ENCODE data around the gene PVRIG. TPM values are rescaled to one million over a fixed set of nuclear protein-coding genes. Genes with fewer than 3 reads are reported as not detected.
"Not testable (repeated sequence)": the region's sequence is repeated elsewhere in the genome, so short reads cannot be mapped to it uniquely, and the experiment has no call there.

PVRIG gene
- total RNA-seq, 1 donor from 2014 or later = not detected

DNA sequence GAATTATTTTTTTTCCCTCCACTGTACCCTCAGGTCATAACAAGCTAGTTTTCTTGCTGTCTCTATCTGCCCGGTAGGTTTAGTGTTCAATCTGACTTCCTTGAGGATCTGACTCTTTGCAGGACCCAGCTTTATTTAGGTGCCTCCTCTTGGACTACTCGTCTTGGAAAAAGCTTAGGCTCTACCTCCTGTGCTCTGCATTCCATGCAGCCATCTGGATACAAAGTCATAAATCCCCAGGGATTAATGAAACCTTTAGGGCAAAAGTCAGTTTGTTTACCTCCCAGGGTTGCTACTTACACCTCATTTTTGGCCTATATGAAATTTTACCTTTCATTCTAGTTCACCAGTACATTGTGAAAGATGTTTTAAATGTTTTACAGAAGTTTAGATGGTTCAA is 34.0 kb upstream of the PVRIG start:
- TF ChIP-seq, protein P1, sequence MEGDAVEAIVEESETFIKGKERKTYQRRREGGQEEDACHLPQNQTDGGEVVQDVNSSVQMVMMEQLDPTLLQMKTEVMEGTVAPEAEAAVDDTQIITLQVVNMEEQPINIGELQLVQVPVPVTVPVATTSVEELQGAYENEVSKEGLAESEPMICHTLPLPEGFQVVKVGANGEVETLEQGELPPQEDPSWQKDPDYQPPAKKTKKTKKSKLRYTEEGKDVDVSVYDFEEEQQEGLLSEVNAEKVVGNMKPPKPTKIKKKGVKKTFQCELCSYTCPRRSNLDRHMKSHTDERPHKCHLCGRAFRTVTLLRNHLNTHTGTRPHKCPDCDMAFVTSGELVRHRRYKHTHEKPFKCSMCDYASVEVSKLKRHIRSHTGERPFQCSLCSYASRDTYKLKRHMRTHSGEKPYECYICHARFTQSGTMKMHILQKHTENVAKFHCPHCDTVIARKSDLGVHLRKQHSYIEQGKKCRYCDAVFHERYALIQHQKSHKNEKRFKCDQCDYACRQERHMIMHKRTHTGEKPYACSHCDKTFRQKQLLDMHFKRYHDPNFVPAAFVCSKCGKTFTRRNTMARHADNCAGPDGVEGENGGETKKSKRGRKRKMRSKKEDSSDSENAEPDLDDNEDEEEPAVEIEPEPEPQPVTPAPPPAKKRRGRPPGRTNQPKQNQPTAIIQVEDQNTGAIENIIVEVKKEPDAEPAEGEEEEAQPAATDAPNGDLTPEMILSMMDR (IDR thresholded peaks at IDR 0.05; ENCODE audit: insufficient read depth, low read length, poor library complexity, severe bottlenecking) = no peak
- Histone ChIP-seq H3K27me3 (ENCODE audit: control insufficient read depth, insufficient read depth, low read length) (no peaks in the 10 kb centered on the region), H3K36me3 (ENCODE audit: control insufficient read depth, insufficient read depth, low read length) (no peaks in the 10 kb centered on the region), H3K4me3 (ENCODE audit: low read depth, low read length) (no peak overlapping the region)
- no peak for DNase-seq (ENCODE audit: low read depth)

DNA sequence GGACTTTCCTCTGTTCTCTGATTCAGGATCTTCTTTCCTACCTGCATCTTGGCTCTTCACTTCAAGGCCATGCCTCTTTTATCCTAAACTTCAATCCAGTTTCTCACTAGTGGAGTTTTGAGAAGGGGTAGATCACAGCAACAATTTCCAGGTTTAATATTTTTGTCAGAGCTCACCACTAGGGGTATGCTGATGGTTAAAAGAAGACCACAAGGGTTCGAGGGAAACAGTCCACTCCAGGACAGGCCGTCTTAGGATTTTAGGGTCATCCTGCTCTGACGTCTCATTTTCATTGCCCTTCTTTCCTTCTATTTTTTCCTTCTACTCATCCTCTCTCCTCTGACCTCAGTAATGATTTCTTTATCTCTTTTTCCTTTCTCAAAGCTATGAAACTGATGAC is 30.7 kb upstream of the PVRIG start:
- H3K4me3 ChIP-seq (ENCODE audit: low read depth, low read length) = no peak overlapping the region
- TF ChIP-seq, protein P1 (IDR thresholded peaks at IDR 0.05; ENCODE audit: insufficient read depth, low read length, poor library complexity, severe bottlenecking) = no peak
- no peaks in the 10 kb centered on the region for H3K27me3 ChIP-seq (ENCODE audit: control insufficient read depth, insufficient read depth, low read length)
- DNase-seq (ENCODE audit: low read depth) = no peak
- no peaks in the 10 kb centered on the region for H3K36me3 ChIP-seq (ENCODE audit: control insufficient read depth, insufficient read depth, low read length)

DNA sequence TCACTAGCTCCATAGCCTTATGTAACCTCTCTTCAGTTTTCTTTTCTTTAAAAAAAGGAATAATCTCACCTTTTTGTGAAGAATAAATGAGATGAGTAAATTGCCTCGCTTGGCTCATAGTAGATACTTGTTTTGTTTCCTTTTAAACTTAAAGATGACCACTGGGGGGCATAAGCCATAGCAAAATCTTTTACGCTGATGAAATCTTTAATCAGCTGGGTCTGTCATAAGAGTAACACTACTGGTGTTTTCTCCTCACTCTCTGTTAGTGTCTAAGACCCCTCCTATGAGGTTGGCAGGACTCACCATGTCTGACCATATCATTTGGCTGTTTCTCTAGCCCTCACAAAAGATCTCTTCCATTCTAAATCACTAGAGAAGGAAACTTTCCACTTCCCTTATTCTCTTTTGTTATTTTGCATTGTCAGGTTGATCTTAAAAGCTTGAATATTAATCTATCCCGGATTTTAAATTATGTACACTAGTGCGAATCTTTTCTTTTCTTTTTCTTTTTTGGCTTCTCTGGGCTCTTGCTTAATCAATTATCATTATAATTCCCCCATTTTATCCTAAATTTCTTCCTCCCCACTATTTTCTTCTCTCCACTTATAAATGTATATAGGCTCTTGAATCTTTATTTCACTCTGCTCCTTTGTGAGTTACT is 29.6 kb upstream of the PVRIG start:
- H3K36me3 ChIP-seq (ENCODE audit: control insufficient read depth, insufficient read depth, low read length) = no peaks in the 10 kb centered on the region
- DNase-seq (ENCODE audit: low read depth) = no peak
- TF ChIP-seq, protein P1 (IDR thresholded peaks at IDR 0.05; ENCODE audit: insufficient read depth, low read length, poor library complexity, severe bottlenecking) = no peak
- H3K4me3 ChIP-seq (ENCODE audit: low read depth, low read length) = no peak overlapping the region
- no peaks in the 10 kb centered on the region for H3K27me3 ChIP-seq (ENCODE audit: control insufficient read depth, insufficient read depth, low read length)

DNA sequence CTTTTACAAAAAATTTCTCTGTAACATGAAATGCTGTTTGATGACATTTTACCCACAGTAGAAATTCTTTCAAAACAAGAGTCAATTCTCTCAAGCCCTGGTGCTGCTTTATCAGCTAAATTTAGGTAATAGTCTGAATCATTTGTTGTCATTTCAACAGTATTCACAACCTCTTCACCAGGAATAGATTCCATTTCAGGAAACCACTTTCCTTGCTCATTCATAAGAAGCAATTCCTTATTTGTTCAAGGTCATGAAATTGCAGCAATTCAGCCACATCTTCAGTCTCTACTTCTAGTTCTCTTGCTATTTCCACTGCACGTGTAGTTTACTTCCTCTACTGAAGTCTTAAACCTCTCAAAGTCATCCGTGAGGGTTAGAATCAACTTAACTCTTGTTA is 28.0 kb upstream of the PVRIG start:
- no peak overlapping the region for H3K4me3 ChIP-seq (ENCODE audit: low read depth, low read length)
- H3K36me3 ChIP-seq (ENCODE audit: control insufficient read depth, insufficient read depth, low read length) = no peaks in the 10 kb centered on the region
- no peak for DNase-seq (ENCODE audit: low read depth)
- TF ChIP-seq, protein P1 (IDR thresholded peaks at IDR 0.05; ENCODE audit: insufficient read depth, low read length, poor library complexity, severe bottlenecking) = no peak
- no peaks in the 10 kb centered on the region for H3K27me3 ChIP-seq (ENCODE audit: control insufficient read depth, insufficient read depth, low read length)

DNA sequence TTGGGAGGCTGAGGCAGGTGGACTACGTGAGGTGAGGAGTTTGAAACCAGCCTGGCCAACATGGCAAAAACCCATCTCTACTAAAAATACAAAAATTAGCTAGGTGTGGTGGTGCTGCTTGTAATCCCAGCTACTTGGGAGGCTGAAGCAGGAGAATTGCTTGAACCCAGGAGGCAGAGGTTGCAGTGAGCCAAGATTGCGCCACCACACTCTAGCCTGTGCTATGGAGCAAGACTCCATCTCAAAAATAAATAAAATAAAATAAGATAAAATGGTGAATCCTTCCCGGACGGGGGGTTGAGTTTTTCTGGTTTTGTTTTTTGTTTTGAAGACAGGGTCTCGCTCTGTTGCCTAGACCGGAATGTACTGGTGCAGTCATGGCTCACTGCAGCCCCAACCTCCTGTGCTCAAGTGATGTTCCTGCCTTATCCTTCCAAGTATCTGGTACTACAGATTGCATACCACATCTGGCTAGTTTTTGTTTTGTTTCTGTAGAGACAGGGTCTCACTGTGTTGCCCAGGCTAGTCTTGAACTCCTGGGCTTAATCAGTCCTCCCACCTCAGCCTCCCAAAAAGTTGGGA is 27.4 kb upstream of the PVRIG start:
- H3K36me3 ChIP-seq (ENCODE audit: control insufficient read depth, insufficient read depth, low read length); H3K27me3 ChIP-seq (ENCODE audit: control insufficient read depth, insufficient read depth, low read length); H3K4me3 ChIP-seq (ENCODE audit: low read depth, low read length); DNase-seq (ENCODE audit: low read depth): not testable (repeated sequence)

DNA sequence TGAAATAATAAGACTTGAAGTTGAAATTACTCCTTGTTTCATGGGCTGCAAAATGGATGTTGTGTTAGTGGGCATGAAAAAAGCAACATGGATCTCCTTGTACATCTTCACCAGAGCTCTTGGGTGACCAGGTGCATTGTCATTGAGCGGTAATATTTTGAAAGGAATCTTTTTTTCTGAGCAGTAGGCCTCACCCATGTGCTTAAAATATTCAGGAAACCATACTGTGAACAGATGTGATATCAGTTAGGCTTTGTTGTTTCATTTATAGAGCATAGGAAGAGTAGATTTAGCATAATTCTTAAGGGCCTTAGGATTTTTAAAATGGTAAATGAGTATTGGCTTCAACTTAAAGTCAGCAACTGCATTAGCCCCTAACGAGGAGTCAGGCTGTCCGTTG is 26.8 kb upstream of the PVRIG start:
- H3K27me3 ChIP-seq (ENCODE audit: control insufficient read depth, insufficient read depth, low read length) = no peaks in the 10 kb centered on the region
- DNase-seq (ENCODE audit: low read depth) = no peak
- H3K36me3 ChIP-seq (ENCODE audit: control insufficient read depth, insufficient read depth, low read length) = no peaks in the 10 kb centered on the region
- H3K4me3 ChIP-seq (ENCODE audit: low read depth, low read length) = no peak overlapping the region
- TF ChIP-seq, protein P1 (IDR thresholded peaks at IDR 0.05; ENCODE audit: insufficient read depth, low read length, poor library complexity, severe bottlenecking) = no peak

Data from kidney epithelial cell (primary cell).